ENCODE measurements around the gene SEPTIN6. TPM values are rescaled to one million over a fixed set of nuclear protein-coding genes. Genes with fewer than 3 reads are reported as not detected.

SEPTIN6 gene
- total RNA-seq, 1 donor from 2014 or later, result 20.9 TPM

- ATAC-seq, result no peak
- H3K36me3 ChIP-seq, result no peaks in the 10 kb centered on the region
- no peak for TF ChIP-seq CTCF (IDR thresholded peaks at IDR 0.05)
- no peak overlapping the region for H3K27ac ChIP-seq
- intact Hi-C loops (cut with DNase I), result no loop called here
- DNase-seq, result no peak
- H3K9me3 ChIP-seq, result no peaks in the 10 kb centered on the region
- peaks cover 14% of the 10 kb centered on the region for H3K4me1 ChIP-seq
- H3K27me3 ChIP-seq, result no peaks in the 10 kb centered on the region
- no peak overlapping the region for H3K4me3 ChIP-seq
These were observed 10.7 kb downstream of the SEPTIN6 start for GRCh38 chrX:119682019-119682989.

DNA sequence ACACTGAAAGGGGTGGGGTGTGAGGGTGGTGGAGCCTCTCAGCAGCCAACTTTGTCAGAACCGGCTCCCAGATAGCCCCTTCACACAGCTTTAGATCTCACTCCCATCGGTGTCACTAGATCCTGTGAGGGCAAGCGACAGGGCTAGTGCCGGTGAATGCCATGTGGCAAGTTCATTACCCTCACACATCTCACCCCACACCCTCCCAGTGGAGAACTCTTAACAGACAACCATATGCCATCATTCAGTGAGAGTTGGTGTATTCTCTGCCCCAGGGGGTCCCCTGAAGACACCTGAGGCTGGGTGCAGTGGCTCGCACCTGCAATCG, 15.3 kb downstream of the SEPTIN6 start:
- DNase-seq, result no peak

GRCh38 chrX:119676949-119677653, 15.9 kb downstream of the SEPTIN6 start:
- intact Hi-C loops (cut with DNase I), result no loop called here
- Histone ChIP-seq H3K4me1 (no peaks in the 10 kb centered on the region), H3K4me3 (no peak overlapping the region), H3K27me3 (no peaks in the 10 kb centered on the region), H3K27ac (no peak overlapping the region), H3K36me3 (no peaks in the 10 kb centered on the region), H3K9me3 (no peaks in the 10 kb centered on the region)
- ATAC-seq (no peak), DNase-seq (no peak)
- no peak for TF ChIP-seq CTCF (IDR thresholded peaks at IDR 0.05)

More for the DNA sequence above, 15.3 kb downstream of the SEPTIN6 start:
- no peak overlapping the region for H3K27ac ChIP-seq
- H3K9me3 ChIP-seq, result no peaks in the 10 kb centered on the region
- H3K4me1 ChIP-seq, result no peaks in the 10 kb centered on the region
- no peak for TF ChIP-seq CTCF (IDR thresholded peaks at IDR 0.05)
- H3K27me3 ChIP-seq, result no peaks in the 10 kb centered on the region
- intact Hi-C loops (cut with DNase I), result no loop called here
- ATAC-seq, result no peak
- no peaks in the 10 kb centered on the region for H3K36me3 ChIP-seq
- H3K4me3 ChIP-seq, result no peak overlapping the region

- no peaks in the 10 kb centered on the region for H3K9me3 ChIP-seq
- no peak for DNase-seq
- intact Hi-C loops (cut with DNase I), result no loop called here
- no peak for ATAC-seq
- H3K27me3 ChIP-seq, result no peaks in the 10 kb centered on the region
- no peaks in the 10 kb centered on the region for H3K36me3 ChIP-seq
- no peak overlapping the region for H3K27ac ChIP-seq
- H3K4me1 ChIP-seq, result no peaks in the 10 kb centered on the region
- no peak overlapping the region for H3K4me3 ChIP-seq
- no peak for TF ChIP-seq CTCF (IDR thresholded peaks at IDR 0.05)
These were observed 19.6 kb downstream of the SEPTIN6 start for GRCh38 chrX:119673336-119673735.

DNA sequence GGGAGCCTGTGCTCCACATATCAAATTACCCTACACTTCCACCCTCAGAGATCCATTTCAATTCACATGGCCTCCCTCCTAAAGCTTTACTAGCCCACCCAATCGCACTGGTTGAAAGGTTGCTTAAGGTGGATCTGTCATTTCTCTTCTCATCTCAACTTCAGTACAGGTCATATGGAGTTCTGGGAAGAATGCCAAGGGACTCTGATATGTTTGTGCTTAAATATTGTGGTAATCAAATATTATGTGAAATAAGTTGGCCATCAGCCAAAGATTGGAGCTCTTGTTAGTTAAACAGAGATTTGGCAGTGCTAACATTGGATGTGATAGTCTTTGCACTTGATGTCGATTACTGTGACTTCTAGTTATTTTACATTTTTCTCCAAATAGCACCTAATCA, 20.5 kb downstream of the SEPTIN6 start:
- no peak for DNase-seq
- no peaks in the 10 kb centered on the region for H3K4me1 ChIP-seq
- H3K27me3 ChIP-seq, result no peaks in the 10 kb centered on the region
- no peak overlapping the region for H3K27ac ChIP-seq
- H3K36me3 ChIP-seq, result no peaks in the 10 kb centered on the region
- H3K4me3 ChIP-seq, result no peak overlapping the region
- TF ChIP-seq CTCF (IDR thresholded peaks at IDR 0.05), result no peak
- ATAC-seq, result no peak
- H3K9me3 ChIP-seq, result no peaks in the 10 kb centered on the region
- intact Hi-C loops (cut with DNase I), result no loop called here

Data from upper lobe of right lung (tissue), 1 donor.